Fibroblast of mammary gland (primary cell): ENCODE data around the gene SLC37A1.

ENCODE experiments used
- DNase-seq: peaks from one replicate; pipeline ENCODE4 v3.0.0-alpha.2; 2010; ENCODE audit warnings: low read depth
- H3K4me3 ChIP-seq: 2 replicates; pipeline ENCODE4 v1.5.1; 2011; ENCODE audit warnings: low read depth, mild to moderate bottlenecking, low read length, moderate library complexity; ENCODE audit not compliant: control insufficient read depth
- TF ChIP-seq, protein P1 (sequence below): conservative IDR thresholded peaks from 2 replicates; pipeline ENCODE4 v1.5.1; 2011; ENCODE audit warnings: low read depth, low read length, inconsistent platforms; ENCODE audit not compliant: control insufficient read depth, insufficient read depth

The SLC37A1 gene

DNA sequence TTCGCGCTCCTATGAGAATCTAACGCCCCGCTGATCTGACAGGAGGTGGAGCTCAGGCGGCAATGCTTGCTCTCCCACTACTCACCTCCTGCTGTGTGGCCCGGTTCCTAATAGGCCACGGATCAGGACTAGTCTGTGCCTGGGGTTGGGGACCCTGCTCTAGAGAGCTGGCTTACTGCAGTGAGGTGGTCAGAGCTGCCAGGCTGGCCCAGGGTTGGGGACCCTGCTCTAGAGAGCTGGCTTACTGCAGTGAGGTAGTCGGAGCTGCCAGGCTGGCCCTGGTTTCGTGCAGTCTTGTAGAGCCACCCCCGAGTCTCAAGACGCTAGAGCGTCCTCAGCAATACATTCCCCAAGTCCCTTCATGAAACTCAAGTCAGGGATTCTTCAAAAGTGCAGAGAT lies 27.5 kb downstream of the SLC37A1 start:
- no peak for DNase-seq
- TF ChIP-seq, protein P1, sequence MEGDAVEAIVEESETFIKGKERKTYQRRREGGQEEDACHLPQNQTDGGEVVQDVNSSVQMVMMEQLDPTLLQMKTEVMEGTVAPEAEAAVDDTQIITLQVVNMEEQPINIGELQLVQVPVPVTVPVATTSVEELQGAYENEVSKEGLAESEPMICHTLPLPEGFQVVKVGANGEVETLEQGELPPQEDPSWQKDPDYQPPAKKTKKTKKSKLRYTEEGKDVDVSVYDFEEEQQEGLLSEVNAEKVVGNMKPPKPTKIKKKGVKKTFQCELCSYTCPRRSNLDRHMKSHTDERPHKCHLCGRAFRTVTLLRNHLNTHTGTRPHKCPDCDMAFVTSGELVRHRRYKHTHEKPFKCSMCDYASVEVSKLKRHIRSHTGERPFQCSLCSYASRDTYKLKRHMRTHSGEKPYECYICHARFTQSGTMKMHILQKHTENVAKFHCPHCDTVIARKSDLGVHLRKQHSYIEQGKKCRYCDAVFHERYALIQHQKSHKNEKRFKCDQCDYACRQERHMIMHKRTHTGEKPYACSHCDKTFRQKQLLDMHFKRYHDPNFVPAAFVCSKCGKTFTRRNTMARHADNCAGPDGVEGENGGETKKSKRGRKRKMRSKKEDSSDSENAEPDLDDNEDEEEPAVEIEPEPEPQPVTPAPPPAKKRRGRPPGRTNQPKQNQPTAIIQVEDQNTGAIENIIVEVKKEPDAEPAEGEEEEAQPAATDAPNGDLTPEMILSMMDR: no peak
- H3K4me3 ChIP-seq: no peak overlapping the region

DNA sequence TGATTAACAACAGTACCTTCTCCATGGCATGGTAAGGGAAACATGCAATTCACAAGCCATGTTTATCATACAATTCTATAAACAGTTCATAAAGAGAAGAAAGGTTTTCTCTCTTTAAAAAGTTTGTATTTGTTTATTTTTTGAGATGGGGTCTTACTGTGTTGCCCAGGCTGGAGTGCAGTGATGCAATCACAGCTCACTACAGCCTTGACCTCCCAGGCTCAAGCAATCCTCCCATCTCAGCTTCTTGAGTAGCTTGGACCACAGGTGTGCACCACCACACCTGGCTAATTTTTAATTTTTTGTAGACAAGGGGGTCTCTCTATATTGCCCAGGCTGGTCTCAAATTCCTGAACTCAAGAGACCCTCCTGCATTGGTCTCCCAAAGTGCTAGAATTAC lies 28.0 kb downstream of the SLC37A1 start:
- TF ChIP-seq, protein P1: no peak
- H3K4me3 ChIP-seq: no peak overlapping the region
- DNase-seq: no peak

DNA sequence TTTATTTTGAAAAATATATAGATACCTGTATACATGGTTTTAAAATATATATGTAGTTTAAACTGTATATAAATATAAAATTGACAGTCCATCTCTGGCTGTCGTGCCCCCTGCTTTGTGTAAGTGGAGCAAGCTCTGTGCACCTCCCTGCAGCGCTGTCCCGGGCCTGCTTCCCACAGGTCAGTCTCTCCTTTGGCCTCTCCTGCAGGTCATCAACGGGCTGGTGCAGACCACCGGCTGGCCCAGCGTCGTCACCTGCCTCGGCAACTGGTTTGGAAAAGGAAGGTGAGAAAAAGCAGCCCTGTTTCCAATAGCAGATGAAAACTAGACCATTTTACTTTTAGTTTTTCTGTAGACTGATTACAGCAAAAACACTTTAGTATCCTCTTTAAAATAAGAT lies 28.5 kb downstream of the SLC37A1 start:
- TF ChIP-seq, protein P1: no peak
- H3K4me3 ChIP-seq: no peak overlapping the region
- DNase-seq: no peak

DNA sequence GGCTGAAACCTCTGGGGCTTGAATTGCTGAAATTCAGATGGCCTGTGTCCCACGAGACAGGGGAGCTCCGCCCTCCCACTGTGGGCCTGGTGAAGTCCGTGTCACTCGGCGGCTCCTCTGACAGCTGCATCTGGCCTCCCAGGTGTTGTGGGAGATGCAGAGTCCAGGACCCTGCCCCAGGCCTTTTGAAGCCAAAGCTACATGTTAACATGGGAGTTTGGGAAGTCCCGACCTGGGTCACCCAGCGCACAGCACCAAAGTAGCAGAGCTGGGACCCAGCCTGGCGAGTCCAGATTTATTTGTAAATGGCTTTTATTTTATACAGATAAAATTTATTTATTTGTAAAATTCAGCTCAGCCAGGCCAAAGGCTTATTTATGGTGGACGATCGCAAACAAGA lies 28.9 kb downstream of the SLC37A1 start:
- DNase-seq: no peak
- TF ChIP-seq, protein P1: no peak
- no peak overlapping the region for H3K4me3 ChIP-seq

GRCh38 chr21:42543106-42543847 lies 29.6 kb downstream of the SLC37A1 start:
- TF ChIP-seq, protein P1: no peak
- no peak for DNase-seq
- no peak overlapping the region for H3K4me3 ChIP-seq

GRCh38 chr21:42544544-42544943 lies 30.9 kb downstream of the SLC37A1 start:
- TF ChIP-seq, protein P1: no peak
- no peak for DNase-seq
- no peak overlapping the region for H3K4me3 ChIP-seq

GRCh38 chr21:42545317-42545716 lies 31.7 kb downstream of the SLC37A1 start:
- no peak overlapping the region for H3K4me3 ChIP-seq
- TF ChIP-seq, protein P1: no peak
- DNase-seq: no peak
